Loucy (cell line): ENCODE measurements around the gene ARFRP1.
A peak's percentile ranks its signal among the peaks of the same experiment; 100 is the strongest.

ENCODE experiments used
- H2AFZ ChIP-seq: fragments of 200-600 bp; sonication (generic); 2 replicates; pipeline ENCODE4 v1.6.0; 2016; ENCODE audit warnings: antibody characterized with exemption, mild to moderate bottlenecking, low read length, moderate library complexity
- H3F3A ChIP-seq: fragments of 200-600 bp; 2 replicates; pipeline ENCODE4 v1.6.0; 2016; ENCODE audit warnings: antibody characterized with exemption, low read depth, mild to moderate bottlenecking
- H3K27me3 ChIP-seq: fragments of 200-600 bp; sonication (generic); 2 replicates; pipeline ENCODE4 v1.6.1; 2014; ENCODE audit warnings: low read length, mild to moderate bottlenecking; ENCODE audit not compliant: insufficient read depth, poor library complexity, severe bottlenecking
- H3K36me3 ChIP-seq: fragments of 200-600 bp; sonication (generic); 2 replicates; pipeline ENCODE4 v1.6.1; 2016; ENCODE audit warnings: low read length; ENCODE audit not compliant: insufficient read depth
- H3K4me1 ChIP-seq: fragments of 200-600 bp; sonication (generic); 2 replicates; pipeline ENCODE4 v1.5.1; 2014; ENCODE audit warnings: low read length, mild to moderate bottlenecking; ENCODE audit not compliant: insufficient read depth, poor library complexity, severe bottlenecking
- H3K4me2 ChIP-seq: fragments of 200-600 bp; sonication (generic); 2 replicates; pipeline ENCODE4 v1.6.0; 2014; ENCODE audit warnings: antibody characterized with exemption, low read length, low read depth, mild to moderate bottlenecking; ENCODE audit not compliant: poor library complexity, severe bottlenecking
- H3K4me3 ChIP-seq: fragments of 200-600 bp; sonication (generic); 2 replicates; pipeline ENCODE4 v1.5.1; 2014; ENCODE audit warnings: low read length, mild to moderate bottlenecking, mixed read lengths; ENCODE audit not compliant: poor library complexity, severe bottlenecking
- H3K79me2 ChIP-seq: fragments of 200-600 bp; sonication (generic); 2 replicates; pipeline ENCODE4 v1.6.1; 2014; ENCODE audit warnings: low read length; ENCODE audit not compliant: insufficient read depth
- H3K9ac ChIP-seq: fragments of 200-600 bp; sonication (generic); 2 replicates; pipeline ENCODE4 v1.6.0; 2014; ENCODE audit warnings: mild to moderate bottlenecking, low read depth, low read length, moderate library complexity; ENCODE audit not compliant: poor library complexity, severe bottlenecking
- H3K9me2 ChIP-seq: fragments of 200-600 bp; sonication (generic); replicated peaks from 2 replicates; pipeline ENCODE4 v1.6.1; 2016; ENCODE audit warnings: low read depth, low read length, mixed read lengths
- H3K9me3 ChIP-seq: fragments of 200-600 bp; sonication (generic); 2 replicates; pipeline ENCODE4 v1.6.1; 2014; ENCODE audit warnings: mild to moderate bottlenecking, antibody characterized with exemption, low read length, low read depth; ENCODE audit not compliant: insufficient read depth
- H4K20me1 ChIP-seq: fragments of 200-600 bp; sonication (generic); 2 replicates; pipeline ENCODE4 v1.6.0; 2014; ENCODE audit warnings: antibody characterized with exemption, low read length, mild to moderate bottlenecking; ENCODE audit not compliant: insufficient read depth, poor library complexity, severe bottlenecking
- CTCF ChIP-seq: fragments of 200-600 bp; sonication (generic); conservative IDR thresholded peaks from 2 replicates; pipeline ENCODE4 v1.5.1; 2014; ENCODE audit warnings: mild to moderate bottlenecking, antibody characterized with exemption, low read length
- EZH2phosphoT487 ChIP-seq: fragments of 200-600 bp; IDR thresholded peaks from 2 replicates; pipeline ENCODE4 v1.6.1; 2018; ENCODE audit warnings: antibody characterized with exemption, mild to moderate bottlenecking, moderate library complexity, borderline replicate concordance

ARFRP1 gene

DNA sequence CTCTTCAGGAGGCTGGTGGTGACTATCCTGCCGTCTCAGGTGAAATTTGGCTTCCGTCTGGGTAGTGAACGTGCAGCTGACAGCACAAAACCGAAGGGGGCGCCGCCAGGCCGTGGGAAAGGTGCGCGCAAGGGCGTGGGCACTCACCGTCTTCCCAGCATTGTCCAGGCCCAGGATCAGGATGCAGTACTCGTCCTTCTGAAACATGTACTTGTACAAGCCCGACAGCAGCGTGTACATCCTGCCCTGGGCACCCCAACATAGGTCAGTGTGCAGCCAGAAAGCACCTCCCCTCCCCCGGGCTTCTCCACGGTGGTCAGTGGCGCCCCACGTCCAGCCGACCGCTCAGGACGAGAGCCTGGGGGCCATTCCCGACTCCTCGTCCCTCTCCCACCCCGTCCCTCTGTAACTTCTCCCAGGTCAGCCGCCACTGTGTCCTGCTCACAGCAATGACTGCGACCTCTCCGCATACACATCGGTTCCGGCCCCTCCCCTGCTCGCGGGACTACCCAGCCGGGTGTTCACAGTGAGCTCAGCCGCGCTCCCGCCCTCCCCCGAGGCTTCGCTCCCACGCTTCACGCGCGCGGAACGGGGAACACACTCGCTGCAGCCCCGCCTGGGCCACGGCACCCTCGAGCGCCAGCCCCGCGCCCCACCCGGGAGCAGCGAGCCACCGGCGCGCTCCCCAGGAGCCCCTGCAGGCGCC is 771 bp downstream of the ARFRP1 start:
- Histone ChIP-seq H3K4me3 (peak overlapping the region; percentile 96), H3K4me1 (peaks cover 32% of the 10 kb centered on the region), H3K79me2 (peaks cover 77% of the 10 kb centered on the region), H3K9me2 (no peaks in the 10 kb centered on the region), H3K9me3 (no peaks in the 10 kb centered on the region), H3K27me3 (peaks cover 4% of the 10 kb centered on the region), H4K20me1 (peaks cover 33% of the 10 kb centered on the region), H3K4me2 (peak overlapping the region; percentile 90), H3K36me3 (peaks cover 20% of the 10 kb centered on the region; the same call in 1 of the 2 replicates), H3K9ac (peak overlapping the region; percentile 93), H3F3A (no peaks in the 10 kb centered on the region), H2AFZ (0 out of 2 replicates have a peak overlapping the region, but pooled peaks have one; percentile 41)
- no peak for TF ChIP-seq EZH2phosphoT487
- peak; percentile 83 for TF ChIP-seq CTCF

DNA sequence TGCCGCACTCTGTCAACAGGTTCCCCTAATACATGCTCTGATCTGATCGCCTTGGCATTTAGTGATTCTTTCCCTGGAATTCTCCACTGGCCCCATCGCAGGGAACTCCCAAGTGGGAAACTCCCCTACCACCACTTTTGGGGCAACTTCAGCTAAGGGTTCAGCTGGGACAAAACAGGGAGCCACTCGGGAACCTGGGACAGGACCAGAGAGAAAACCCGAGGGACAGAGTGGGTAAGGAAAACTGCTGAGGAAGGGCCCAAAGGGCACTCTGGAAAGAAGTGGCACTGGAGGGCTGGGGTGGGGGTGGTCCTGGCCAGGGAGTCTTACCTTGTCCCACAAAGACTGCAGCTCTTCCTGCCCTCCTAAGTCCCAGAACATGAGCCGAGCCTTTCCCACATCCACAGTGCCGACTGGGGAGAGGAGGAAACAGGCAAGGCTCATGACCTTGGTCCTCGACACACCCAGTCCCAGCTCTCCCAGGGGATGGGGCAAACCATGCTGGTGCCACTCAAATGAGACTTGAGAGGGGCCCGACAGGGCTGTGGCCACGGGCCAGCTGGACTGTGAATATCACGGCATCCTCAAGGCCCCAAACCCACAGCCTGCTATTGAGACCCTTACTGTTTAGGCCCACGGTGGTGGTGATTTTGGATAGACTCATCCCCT is 1.6 kb downstream of the ARFRP1 start:
- TF ChIP-seq EZH2phosphoT487 (no peak), CTCF (no peak)
- Histone ChIP-seq H3K9me3 (no peaks in the 10 kb centered on the region), H3F3A (no peaks in the 10 kb centered on the region), H3K36me3 (peaks cover 14% of the 10 kb centered on the region; the same call in 1 of the 2 replicates), H3K27me3 (peaks cover 4% of the 10 kb centered on the region), H3K4me2 (peak overlapping the region; percentile 90), H3K9me2 (no peaks in the 10 kb centered on the region), H2AFZ (no peak overlapping the region), H3K4me1 (peaks cover 29% of the 10 kb centered on the region), H3K4me3 (peak overlapping the region; percentile 96), H3K79me2 (peaks cover 69% of the 10 kb centered on the region), H3K9ac (peak overlapping the region; percentile 93), H4K20me1 (peaks cover 33% of the 10 kb centered on the region)

GRCh38 chr20:63705232-63706026 is 2.3 kb downstream of the ARFRP1 start:
- peaks cover 62% of the 10 kb centered on the region for H3K79me2 ChIP-seq
- peaks cover 33% of the 10 kb centered on the region for H4K20me1 ChIP-seq
- no peaks in the 10 kb centered on the region for H3K9me3 ChIP-seq
- peaks cover 13% of the 10 kb centered on the region; the same call in 1 of the 2 replicates for H3K36me3 ChIP-seq
- no peak overlapping the region for H2AFZ ChIP-seq
- no peak overlapping the region for H3K9ac ChIP-seq
- no peak overlapping the region for H3K4me3 ChIP-seq
- H3K9me2 ChIP-seq: no peaks in the 10 kb centered on the region
- H3K4me1 ChIP-seq: peaks cover 22% of the 10 kb centered on the region
- peaks cover 4% of the 10 kb centered on the region for H3K27me3 ChIP-seq
- peak overlapping the region; percentile 90 for H3K4me2 ChIP-seq
- no peak for TF ChIP-seq CTCF
- no peak for TF ChIP-seq EZH2phosphoT487
- no peaks in the 10 kb centered on the region for H3F3A ChIP-seq
